HG02759 (cell line): Measurements from ENCODE around the gene TSPAN1.

Source experiments
- ATAC-seq: cut with Tn5 transposase; IDR thresholded peaks from one replicate; pipeline ENCODE4 v1.9.1; 2021; ENCODE audit warnings: mild to moderate bottlenecking, moderate library complexity; ENCODE audit not compliant: unreplicated experiment

Gene TSPAN1, protein sequence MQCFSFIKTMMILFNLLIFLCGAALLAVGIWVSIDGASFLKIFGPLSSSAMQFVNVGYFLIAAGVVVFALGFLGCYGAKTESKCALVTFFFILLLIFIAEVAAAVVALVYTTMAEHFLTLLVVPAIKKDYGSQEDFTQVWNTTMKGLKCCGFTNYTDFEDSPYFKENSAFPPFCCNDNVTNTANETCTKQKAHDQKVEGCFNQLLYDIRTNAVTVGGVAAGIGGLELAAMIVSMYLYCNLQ

DNA sequence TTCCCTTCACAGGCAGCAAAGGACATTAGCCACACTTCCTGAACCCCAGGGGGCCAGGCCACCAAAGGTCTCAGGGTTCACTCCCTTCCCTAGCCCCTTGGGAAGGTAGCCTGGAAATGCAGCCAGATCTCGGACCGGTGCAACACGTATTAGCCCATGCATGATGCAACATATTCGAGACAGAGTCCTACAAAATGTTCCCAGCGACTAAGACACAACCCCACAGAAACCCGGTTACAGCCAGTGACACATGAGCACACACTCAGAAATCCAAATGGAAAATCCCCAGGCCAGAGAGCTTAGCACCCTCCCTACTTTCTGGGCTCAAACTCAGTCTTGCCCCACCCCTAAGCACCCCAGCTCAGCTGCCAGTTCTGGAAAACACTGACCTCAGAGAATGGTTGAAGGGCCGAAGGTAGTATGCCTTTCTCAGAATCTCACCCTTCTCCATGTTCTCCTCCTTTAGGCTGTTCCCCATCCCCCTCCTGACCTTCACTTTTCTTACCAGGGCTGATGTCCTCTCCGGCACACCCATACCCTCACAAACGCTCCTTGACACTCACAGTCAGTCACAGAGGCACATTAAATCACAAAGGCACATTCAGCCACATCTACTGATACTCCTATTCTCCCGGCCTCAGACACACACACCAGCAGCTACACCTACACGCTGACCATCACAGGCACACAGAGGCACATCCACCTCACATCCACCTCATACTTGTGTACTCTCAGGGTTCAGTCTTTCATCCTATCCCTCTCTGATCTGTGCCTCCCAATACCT lies at the start of gene TSPAN1:
Gene TSPAN1, plus strand, starts transcription at position 640 of the 784 bp plus-strand sequence. CDS start 6,021 bp downstream, outside the sequence.
- ATAC-seq: no peak

DNA sequence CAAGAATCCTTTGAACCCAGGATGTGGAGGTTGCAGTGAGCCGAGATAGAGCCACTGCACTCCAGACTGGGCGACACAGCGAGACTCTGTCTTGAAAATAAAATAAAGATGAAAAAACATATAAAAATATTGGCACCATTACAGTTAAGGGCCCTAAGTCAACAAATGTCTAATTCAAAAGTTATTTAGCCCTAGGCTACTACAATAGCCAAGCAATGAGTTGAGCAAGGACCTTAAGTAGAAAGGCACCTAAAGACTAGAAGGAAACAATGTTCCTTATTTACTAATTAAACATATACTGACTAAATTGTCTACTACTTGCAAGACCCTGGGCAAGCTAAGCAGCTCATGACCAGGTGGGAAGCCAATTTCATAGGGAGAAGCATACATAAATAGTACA lies 46.5 kb upstream of the TSPAN1 start:
- no peak for ATAC-seq

DNA sequence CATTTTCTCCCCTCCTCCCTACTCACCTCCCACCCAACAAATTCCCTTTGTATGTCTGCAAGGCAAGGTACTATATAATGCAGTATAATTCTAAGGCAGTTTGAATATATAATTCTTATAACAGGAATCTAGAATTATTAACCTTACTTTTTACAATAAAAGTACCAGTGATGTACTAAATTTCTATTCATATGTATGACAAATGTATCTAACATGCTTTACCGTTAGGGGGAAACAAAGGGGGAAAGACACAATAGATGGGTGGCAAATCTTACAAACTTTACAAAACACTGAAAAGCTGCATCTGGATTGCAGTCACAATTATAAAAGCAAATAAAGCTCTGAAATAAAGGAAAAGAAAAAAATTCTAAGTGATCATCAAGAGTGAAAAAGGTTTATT lies 44.8 kb upstream of the TSPAN1 start:
- no peak for ATAC-seq

DNA sequence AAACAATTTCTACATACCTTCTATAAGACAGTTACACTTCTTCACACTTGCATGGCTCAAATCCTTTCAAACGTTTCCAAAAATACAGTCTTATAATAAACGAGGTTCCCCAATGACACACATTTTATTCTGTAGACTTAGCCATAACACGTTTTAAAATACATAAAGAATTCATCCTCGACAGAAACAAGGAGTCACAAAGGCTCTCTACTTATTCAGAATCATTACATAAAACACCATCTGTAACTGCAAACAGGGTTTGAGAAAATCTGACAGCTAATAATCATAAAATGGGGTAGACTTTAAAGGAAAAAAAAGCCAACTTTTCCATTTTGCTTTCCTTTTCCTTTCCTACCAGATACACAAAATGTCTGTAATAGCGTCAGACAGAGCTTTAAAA lies 44.3 kb upstream of the TSPAN1 start:
- no peak for ATAC-seq

DNA sequence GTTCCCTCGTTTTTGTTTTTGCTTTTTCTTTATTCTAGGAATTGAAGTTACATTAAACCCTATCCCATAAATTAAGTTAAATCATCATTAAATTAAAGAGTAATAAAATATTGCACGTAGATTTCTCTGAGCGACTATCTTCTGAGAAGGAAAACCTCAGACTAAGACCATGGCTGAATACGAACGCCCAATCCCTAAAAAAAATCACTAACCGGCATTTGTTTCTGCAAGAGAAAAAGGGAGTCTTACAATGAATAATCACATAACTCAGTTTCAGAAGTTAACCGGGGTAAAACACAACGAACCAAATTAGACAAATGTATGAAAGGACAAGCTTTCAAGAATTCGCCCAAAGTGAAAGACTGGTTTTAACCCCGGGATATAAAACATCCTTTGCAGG lies 43.8 kb upstream of the TSPAN1 start:
- no peak for ATAC-seq

DNA sequence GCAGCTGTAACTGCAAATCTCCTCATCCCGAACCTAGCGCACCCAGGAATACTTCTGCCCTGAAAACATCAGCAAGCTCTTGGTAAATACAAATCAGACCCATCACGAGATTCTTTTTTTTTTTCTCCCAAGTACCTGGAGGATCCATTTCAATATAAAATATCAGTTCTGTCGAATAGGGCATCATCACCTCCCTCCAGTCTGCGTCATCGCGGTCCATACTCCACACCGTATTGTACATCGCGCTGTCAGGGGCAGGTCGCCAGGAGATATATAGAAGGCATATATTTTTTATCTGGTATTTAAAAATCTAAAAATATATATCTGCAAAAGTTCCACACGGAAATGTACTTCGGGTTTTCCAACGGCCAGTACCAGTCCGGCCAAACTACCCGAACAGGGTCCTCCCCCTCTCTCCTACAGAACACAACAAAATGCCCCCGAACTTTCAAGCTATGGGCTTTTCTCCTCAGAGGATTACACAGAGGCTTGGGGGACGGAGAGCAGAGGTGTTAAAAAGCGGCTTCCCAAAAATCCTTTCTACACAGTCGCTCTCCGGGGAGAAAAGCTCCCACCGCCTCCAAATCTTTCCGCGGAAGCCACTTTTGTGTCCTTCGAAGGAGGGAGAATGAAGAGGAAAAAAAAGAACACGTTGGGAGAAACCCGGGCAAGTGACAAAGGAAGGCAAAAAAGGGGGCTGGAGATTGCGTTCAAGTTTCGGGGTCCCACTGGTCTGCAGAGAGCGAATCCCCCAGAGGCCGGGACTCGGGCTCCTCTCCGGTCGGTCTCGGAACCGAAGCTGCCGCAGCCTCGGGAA lies 43.0 kb upstream of the TSPAN1 start:
- no peak for ATAC-seq

DNA sequence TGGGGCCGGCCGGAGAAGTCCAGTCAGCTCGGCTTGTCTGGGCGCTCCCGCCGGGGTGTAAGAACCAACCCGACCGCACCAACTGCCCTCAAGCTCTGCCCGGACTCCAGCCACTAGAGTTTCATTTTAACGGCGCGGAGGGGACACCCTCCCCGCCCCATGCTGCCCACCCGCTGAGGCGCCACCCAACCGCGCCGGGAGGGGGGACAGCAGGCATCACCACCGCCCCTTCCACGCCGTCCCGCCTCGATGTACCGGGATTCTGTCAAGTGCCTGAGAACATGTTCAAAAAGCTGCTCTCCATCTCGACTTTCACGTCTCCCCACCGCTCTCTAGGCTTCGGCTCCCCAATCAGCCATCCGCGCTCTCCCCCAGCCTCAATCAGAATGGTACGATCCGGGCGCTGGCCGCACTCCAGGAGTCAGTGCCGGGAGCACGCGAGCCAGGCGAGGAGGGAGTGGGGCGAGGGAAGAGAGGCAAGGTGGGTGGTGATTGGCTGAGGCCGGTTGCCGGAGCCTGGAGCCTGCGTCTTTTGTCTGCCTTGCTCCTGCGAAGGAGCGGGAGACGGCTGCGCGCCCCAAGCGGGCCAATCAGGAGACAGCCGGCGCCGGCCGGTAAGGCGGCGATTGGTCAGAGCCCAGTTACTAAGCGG lies 42.2 kb upstream of the TSPAN1 start, which contains the start of gene PIK3R3:
Gene PIK3R3, minus strand, starts transcription at position 101 of the 652 bp plus-strand sequence. CDS start 677 bp downstream, outside the sequence.
- ATAC-seq: peak; percentile 91

DNA sequence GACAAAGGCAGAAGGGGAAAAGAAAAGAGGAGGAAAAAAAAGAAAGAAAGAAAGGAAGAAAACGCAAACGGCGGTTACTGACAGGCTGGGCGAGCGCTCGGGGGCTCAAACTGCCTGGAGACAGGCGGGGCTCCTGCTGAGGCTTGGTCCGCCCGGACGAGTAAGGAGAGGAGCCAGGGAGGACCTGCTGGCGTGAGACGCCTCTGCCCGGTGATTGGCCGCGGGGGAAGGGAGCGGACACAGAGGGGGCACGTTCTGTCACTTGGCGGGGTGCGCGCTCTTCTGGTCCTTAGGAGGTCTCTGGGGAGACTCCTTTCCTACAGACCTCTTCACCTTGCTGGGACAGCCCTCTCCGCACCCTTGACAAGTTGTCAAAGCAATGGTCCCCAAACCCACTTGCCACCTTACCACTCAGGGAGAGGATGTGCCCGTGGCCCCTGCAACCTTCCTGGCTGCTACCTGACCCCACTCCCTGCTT lies 41.7 kb upstream of the TSPAN1 start:
- peak; percentile 59 for ATAC-seq

DNA sequence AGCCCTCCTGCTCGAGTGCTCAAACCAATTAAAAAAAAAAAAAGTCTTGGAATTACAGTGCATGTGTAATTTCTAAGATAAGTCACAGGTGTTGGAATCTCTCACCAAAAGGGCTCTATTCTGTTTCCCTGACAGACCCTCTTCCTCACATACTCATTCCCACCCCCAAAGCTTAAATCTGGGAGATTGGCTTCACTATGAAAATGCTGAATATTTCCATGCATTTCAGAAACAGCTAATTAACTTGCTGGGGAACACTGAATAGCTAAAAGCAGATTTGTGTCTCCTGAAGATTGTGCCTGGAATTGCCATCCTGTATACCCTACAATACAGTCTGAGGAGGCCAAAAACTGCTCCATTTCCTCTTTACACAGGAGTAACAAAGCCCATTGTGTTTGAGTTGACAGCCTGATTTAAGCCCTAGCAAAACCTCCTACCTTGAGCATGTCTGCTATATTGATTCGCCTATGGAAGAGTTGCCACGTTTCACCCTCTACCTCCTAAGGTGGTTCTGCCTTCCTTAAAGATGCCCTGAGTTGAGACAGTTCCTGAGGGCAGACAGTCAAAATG lies 41.0 kb upstream of the TSPAN1 start:
- no peak for ATAC-seq

DNA sequence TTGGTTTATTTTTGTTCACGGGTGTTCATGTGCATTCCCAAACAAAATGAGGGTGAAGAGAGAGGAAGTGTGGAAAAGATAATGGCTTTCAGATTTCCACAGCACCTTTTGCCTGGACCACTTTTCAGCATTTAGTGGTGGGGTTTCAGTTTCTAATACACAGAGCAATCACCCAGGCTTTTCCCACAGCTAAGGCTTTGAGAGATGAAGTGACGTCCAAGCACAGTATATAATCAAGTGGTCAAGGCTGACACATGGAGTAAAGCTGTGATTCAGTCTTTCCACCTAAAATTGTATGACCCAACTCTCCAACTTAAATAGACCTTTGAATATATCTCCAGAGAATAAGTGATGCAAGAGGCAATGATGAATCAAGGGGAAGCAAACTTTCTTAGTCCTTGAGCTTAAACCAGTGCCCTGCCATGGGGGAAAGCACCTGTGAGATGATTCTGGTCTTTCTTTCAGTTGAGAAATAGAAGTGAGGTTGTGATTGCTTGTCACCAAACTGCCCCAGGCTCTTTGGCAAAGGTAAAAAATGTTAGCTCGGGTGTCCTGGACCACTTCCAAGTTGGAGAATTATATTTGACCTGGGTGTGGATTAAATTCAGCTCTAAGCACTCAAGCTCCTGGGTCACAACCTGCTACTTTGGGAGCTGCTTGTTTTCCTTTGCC lies 40.1 kb upstream of the TSPAN1 start:
- no peak for ATAC-seq

DNA sequence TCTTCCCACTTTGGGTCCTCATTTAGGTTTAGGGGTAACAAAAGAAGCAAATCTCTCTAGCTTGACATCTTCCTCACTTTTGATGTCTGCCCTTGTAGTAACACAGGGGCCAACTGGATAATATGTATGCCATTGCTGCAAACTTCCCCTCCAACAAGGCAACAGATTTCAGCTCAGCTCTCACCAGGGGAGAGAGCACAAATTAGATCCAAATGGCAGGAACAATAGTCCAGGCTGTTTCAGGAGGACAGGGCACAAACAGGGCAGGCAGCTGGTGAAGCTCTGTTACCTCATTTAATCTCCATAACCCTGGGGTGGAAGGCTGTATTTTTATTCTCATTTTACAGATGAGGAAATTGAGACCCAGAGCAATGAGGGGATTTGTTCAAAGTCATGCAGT lies 38.2 kb upstream of the TSPAN1 start:
- ATAC-seq: no peak

DNA sequence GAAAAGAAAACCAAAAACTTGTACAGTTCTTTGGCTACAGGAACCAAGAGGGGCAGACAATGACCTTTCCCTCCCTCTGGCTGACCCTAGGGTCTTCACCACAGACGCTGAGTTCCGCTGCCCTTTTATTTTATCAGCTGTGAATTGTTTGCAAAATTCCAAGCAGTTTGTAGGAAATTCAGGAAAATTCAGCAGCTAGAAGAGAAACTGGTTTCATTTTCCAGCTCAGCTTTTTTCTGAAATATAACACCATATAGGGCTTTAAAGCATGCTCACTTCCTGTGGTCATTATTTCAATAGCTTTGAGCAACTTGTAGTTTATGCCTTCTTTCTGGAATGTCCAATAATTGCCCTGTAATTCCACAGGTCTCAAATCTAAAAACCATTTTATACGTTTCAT lies 37.0 kb upstream of the TSPAN1 start:
- no peak for ATAC-seq

DNA sequence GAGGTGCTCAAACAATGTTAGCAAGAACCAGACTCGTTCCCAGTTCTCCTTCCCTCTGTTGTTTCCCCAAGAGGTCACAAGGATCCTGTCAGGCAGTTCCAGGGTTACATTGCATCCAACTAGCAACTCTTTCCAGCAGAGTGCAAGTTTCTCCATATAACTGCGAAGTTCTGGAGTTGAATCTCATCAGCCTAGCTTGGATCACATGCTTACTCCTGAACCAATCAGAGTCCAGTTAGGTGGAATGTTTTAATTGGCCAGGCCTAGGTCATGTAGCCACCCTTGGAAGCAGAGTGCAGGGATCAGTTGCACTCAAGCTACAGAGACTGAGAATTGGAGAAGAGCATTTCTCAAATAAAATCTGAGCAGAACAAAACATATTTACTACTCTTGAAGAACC lies 26.6 kb upstream of the TSPAN1 start:
- ATAC-seq: no peak

DNA sequence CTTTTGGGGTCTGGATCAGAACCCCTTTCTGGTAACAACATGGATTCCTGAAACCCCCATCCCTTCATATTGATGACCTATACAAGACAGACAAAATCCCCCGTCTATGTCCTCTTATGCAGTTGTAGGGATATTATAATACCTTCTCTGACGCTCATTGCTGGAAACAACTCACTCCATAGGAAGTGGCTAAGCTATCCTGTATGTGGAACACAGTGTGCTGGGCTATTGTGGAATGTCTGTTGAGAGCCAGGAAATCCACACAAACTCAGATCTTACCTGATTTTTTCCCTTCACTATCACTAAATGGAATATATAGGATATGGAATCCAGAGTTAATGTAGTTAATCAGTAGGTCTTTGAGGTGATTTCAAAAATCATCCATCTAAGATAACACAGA lies 24.8 kb upstream of the TSPAN1 start:
- ATAC-seq: no peak

DNA sequence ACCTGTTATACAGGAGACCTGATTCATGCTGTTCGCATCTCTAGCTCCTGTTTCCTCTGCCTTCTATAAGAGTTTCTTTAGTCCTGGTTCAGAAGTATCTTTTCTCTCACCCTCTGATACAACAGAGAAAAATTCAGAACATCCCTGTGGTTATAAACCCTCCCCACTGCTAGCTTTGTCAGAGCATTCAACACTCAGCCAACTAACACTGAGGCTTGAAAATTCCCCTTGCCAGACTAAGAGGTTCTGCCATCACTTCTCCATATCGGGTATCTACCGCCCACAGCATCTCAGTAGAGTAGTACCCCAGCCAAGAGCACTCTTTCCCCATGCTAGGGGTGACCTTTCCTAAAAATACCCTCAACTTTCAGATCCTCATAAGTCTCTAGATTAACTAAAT lies 22.9 kb upstream of the TSPAN1 start:
- ATAC-seq: no peak

DNA sequence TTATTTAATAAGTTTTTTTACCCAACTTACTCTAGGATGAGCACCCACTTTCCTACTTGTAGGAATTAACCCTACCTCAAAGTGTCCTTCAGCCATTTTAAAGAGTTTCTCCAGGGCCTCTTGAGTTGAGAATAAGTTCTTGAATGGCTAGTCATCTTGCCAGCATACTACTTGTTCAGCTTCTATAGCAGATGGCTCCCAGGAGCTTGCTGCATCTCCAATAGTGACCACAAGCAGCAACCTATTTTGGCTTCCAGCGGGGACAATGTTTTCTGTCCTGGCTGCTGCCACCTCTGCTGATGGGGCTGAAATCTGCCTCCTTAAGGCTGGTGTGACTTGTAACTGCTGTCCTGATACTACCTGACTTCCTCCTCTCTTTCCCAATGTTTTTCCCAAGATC lies 21.7 kb upstream of the TSPAN1 start:
- ATAC-seq: no peak

DNA sequence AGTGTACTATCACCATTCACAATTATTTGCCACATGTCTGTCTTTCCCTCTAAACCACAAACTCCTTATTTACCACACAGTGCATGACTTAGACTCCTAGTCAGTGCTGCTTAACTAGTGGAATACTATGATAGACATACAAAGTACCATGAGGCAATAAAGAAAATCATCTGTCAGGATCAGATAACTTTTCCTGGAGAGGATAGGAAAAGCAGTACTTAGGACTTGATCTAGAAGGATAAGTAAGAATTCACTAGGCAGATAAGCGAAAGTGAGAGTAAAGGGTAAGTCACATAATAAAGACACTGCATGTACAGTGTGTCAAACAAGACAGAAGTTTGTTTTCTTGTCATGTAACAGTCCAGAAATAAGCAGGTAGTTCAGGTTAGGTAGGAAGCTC lies 21.2 kb upstream of the TSPAN1 start:
- ATAC-seq: no peak

DNA sequence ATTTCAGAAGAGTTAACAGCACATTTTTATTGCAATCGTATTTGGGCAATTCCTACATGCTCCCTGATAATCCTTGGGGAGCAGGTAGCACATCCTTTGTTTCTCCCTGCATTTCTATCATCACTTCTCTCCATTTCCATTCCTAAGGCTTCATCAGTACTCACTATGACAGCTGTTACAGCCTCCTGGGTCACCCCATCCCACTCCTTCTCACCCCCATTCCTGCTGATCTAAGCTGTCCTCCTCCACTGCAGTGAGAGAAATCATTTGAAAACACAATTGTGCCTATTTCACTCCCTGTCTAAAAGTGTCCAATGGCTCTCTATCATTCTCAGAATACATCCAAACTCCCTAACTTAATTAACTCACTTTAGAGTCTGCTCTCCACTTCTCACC lies 17.0 kb upstream of the TSPAN1 start:
- no peak for ATAC-seq

DNA sequence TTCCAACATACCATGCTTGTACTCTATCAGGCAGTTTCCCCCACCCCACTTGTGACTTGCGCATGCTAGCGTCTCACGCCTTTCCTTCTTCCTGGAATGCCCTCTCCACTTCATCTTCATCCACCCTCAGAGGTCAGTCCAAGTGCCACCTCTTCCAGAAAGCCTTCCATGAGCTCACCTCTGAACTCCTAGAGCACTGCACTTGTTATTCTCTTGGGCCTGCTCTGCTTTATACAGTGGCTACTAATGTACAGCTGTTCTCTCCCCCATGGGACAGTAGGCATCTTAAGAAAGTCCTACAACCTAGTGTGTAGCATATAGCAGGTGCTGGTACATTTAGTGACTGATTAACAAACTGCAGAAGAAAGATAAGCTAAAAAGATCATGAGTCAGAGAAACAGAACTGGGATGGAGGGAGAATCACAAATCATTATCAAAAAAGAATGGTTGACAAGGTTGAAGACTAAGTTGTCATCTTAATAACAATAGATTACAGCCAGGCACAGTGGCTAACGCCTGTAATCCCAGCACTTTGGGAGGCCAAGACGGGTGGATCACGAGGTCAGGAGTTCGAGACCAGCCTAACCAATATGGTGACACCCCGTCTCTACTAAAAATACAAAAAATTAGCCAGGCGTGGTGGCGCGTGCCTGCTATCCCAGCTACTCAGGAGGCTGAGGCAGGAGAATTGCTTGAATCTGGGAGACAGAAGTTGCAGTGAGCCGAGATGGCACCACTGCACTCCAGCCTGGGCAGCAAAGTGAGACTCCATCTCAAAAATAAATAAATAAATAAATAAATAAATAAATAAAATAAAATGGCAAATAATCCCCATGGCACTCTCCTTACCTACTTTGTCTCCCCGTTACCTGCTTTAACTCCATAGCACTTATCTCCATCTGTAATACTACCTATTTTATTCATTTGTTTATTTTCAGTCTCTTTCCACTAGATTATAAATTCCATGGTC lies 16.3 kb upstream of the TSPAN1 start:
- peak; percentile 86 for ATAC-seq
